ENCODE measurements around the gene OR2C3.

The OR2C3 gene

GRCh38 chr1:247536340-247536739 lies at the start of gene OR2C3:
Gene OR2C3, minus strand, starts transcription at chr1:247536440. Its CDS starts 3,929 bp downstream, at chr1:247532511.
- Histone ChIP-seq H2AFZ (ENCODE audit: low read length) (no peak within 1 kb of the TSS), H3K4me3 (ENCODE audit: low read depth, low read length, poor library complexity, severe bottlenecking) (no peak within 1 kb of the TSS), H4K20me1 (ENCODE audit: insufficient read depth, low read length) (no peaks in the 10 kb centered on the region), H3K79me2 (ENCODE audit: insufficient read depth, low read length) (no peaks in the 10 kb centered on the region), H3K9me3 (ENCODE audit: low read length) (no peaks in the 10 kb centered on the region), H3K9ac (ENCODE audit: low read length) (no peak within 1 kb of the TSS), H3K27ac (ENCODE audit: low read depth, low read length, poor library complexity, severe bottlenecking) (no peak within 1 kb of the TSS), H3K9me2 (ENCODE audit: low read depth, low read length) (no peaks in the 10 kb centered on the region), H3K4me1 (ENCODE audit: insufficient read depth, low read length, severe bottlenecking) (no peaks in the 10 kb centered on the region), H3F3A (ENCODE audit: insufficient read depth, low read length) (no peaks in the 10 kb centered on the region), H3K27me3 (ENCODE audit: insufficient read depth, low read length) (no peaks in the 10 kb centered on the region), H3K4me2 (ENCODE audit: low read length) (no peak within 1 kb of the TSS), H3K36me3 (ENCODE audit: insufficient read depth, low read length) (no peaks in the 10 kb centered on the region)
- no peak for TF ChIP-seq CTCF (IDR thresholded peaks at IDR 0.05; ENCODE audit: low read length)
- TF ChIP-seq EZH2 (IDR thresholded peaks at IDR 0.05; ENCODE audit: borderline replicate concordance, low read length), result no peak

- Histone ChIP-seq H3K9ac (ENCODE audit: low read length) (no peak overlapping the region), H3K4me1 (ENCODE audit: insufficient read depth, low read length, severe bottlenecking) (no peaks in the 10 kb centered on the region), H3K9me3 (ENCODE audit: low read length) (no peaks in the 10 kb centered on the region), H2AFZ (ENCODE audit: low read length) (no peak overlapping the region), H3K79me2 (ENCODE audit: insufficient read depth, low read length) (no peaks in the 10 kb centered on the region), H3K27ac (ENCODE audit: low read depth, low read length, poor library complexity, severe bottlenecking) (no peak overlapping the region), H3K4me2 (ENCODE audit: low read length) (no peak overlapping the region), H4K20me1 (ENCODE audit: insufficient read depth, low read length) (no peaks in the 10 kb centered on the region), H3K4me3 (ENCODE audit: low read depth, low read length, poor library complexity, severe bottlenecking) (no peak overlapping the region), H3K27me3 (ENCODE audit: insufficient read depth, low read length) (no peaks in the 10 kb centered on the region), H3K9me2 (ENCODE audit: low read depth, low read length) (no peaks in the 10 kb centered on the region), H3F3A (ENCODE audit: insufficient read depth, low read length) (no peaks in the 10 kb centered on the region), H3K36me3 (ENCODE audit: insufficient read depth, low read length) (no peaks in the 10 kb centered on the region)
- TF ChIP-seq CTCF (IDR thresholded peaks at IDR 0.05; ENCODE audit: low read length) (no peak), EZH2 (IDR thresholded peaks at IDR 0.05; ENCODE audit: borderline replicate concordance, low read length) (no peak)
These were observed 42.8 kb upstream of the OR2C3 start for GRCh38 chr1:247578946-247579460.

GRCh38 chr1:247576514-247576913 lies 40.3 kb upstream of the OR2C3 start:
- Histone ChIP-seq H3K36me3 (ENCODE audit: insufficient read depth, low read length) (no peaks in the 10 kb centered on the region), H3K9ac (ENCODE audit: low read length) (no peak overlapping the region), H3K79me2 (ENCODE audit: insufficient read depth, low read length) (no peaks in the 10 kb centered on the region), H3F3A (ENCODE audit: insufficient read depth, low read length) (no peaks in the 10 kb centered on the region), H3K9me3 (ENCODE audit: low read length) (no peaks in the 10 kb centered on the region), H3K4me2 (ENCODE audit: low read length) (no peak overlapping the region), H3K9me2 (ENCODE audit: low read depth, low read length) (no peaks in the 10 kb centered on the region), H4K20me1 (ENCODE audit: insufficient read depth, low read length) (no peaks in the 10 kb centered on the region), H3K4me3 (ENCODE audit: low read depth, low read length, poor library complexity, severe bottlenecking) (no peak overlapping the region), H2AFZ (ENCODE audit: low read length) (no peak overlapping the region), H3K4me1 (ENCODE audit: insufficient read depth, low read length, severe bottlenecking) (no peaks in the 10 kb centered on the region), H3K27ac (ENCODE audit: low read depth, low read length, poor library complexity, severe bottlenecking) (no peak overlapping the region), H3K27me3 (ENCODE audit: insufficient read depth, low read length) (no peaks in the 10 kb centered on the region)
- peak; percentile 51 for TF ChIP-seq CTCF (IDR thresholded peaks at IDR 0.05; ENCODE audit: low read length)
- no peak for TF ChIP-seq EZH2 (IDR thresholded peaks at IDR 0.05; ENCODE audit: borderline replicate concordance, low read length)
